ENCODE measurements around the gene PMM1.

The PMM1 gene

GRCh38 chr22:41534219-41534618, 55.4 kb downstream of the PMM1 start:
- no peak for DNase-seq

- DNase-seq, result peak; percentile 42
These were observed 56.5 kb downstream of the PMM1 start for GRCh38 chr22:41532908-41533825.

DNA sequence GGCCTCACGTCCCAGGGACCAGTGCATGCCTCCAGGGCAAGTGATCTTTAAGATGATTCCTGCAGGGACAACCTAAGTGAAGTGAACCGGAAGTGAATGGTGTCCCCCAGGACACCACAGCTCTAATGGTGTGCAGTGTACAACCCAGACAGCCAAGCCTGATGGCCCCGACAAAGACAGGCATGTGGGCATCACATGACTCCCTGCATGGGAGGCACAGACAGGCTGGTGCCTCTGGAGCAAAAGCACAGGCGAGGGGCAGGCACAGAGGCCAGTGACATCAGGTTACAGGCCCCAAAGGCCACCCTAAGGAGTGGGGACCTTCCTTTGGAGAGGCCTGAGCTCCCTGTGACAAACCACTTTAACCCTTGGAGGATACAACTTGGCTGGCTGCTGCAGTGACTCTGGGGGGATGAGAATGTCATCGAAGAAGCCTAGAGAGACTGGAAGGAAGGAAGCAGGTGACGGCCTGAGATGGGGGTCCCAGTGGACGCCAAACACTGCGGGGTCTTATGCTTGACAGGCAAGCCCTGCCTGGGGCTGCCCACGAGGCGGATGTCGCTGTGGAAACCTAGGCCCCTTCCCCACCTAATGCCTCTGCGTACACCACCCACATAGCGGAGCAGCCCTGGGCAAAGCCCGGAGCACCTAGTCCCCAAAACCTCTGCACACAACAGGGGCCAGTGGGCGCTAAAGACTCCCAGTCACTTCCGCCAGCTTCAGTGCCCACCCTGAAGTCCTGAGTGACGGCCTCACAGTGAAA, 57.7 kb downstream of the PMM1 start:
- no peak for DNase-seq

DNA sequence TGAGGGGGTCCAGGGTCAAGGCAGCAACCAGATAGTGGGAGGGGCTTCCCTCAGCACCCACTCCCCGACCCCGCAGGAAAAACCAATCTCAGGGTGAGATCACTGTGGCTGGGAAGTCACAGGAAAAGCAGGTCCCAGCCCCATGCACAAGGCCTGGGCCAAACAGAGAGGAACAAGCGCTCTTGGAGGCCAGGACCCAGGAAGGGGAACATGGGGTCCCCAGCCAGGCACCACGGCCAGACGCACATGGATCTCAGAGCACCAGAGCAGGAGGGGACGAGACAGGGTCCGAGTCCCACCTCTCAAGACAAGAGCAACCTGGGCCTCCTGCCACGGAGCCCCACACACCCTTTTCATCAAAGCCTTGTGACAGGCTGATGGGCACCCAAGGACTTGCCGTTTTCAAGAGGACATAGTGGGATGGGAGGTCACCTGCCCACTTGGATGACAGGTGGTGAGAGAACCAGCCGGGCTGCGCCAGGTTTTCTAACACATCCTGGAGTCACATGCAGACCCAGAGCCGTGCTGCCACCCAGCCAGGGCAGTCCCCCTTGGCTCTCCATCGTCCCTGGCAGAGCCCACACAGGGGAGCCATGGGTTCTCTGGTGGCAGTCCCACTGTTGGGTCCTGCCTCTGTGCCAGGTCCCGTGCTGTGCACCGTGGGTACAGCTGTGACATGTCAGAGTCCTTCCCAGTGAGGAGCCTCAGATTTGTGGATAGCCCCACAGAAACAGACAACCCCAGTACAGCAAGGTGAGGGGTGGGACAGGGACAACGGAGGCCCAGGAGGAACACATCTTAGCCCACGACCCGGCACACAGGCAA, 58.5 kb downstream of the PMM1 start:
- DNase-seq, result no peak

- DNase-seq, result no peak
These were observed 60.6 kb downstream of the PMM1 start for GRCh38 chr22:41528938-41529561.

- no peak for DNase-seq
These were observed 61.4 kb downstream of the PMM1 start for GRCh38 chr22:41528132-41528766.
